NCI-H2227 (cell line): ENCODE results near the gene DDT.
"Not testable (repeated sequence)": the region's sequence is repeated elsewhere in the genome, so short reads cannot be mapped to it uniquely, and the experiment has no call there.

ENCODE experiments used
- DNase-seq: peaks from one replicate; lab custom pipeline; 2025; ENCODE audit not compliant: unreplicated experiment; lab: John Stamatoyannopoulos, UW

DDT gene

DNA sequence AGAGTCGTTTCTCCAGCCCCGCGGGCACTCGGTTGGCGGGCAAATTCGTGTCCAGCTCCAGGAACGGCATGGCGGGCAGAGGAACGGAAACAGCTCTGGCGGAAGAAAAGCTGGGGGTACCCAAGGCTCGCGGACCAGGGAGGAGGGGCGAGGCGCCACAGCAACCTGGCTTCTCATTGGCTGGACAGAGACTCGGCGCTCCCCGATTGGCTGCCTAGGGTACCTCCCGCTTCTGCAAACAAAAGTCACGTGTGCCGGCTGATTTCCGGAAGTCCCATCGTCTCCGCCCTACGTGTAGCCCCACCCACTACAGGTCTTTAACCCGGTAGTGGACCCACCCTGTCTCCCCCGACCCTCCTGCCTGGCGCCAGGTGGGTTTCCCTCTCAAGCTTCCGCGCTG lies at the start of gene DDT:
TSS of gene DDT (minus strand) at position 97 of the 400 bp plus-strand sequence. CDS start at position 70, 27 bp downstream.
- not testable (repeated sequence) for DNase-seq

DNA sequence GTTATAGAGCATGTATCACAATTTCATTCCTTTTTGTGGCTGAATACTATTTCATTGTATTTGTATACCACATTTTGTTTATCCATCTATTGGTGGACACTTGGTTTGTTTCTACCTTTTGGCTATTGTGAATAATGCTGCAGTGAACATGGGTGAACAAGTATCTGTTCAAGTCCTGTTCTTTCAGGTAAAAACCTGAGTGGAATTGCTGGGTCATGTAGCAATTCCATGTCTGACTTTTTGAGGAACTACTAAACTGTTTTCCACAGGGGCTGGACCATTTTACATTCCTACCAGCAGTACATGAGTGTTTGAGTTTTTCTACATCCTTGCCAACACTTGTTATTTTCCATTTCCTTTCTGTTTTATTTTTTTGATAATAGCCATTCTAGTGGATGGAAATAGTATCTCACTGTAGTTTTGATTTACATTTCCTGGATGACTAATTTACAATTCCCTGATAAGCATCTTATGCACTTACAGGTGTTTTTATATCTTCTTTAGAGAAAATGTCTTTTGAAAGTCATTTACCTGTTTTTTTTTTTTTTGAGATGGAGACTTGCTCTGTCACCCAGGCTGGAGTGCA lies 49.1 kb upstream of the DDT start:
- DNase-seq, result no peak

GRCh38 chr22:24021304-24021703 lies 47.1 kb upstream of the DDT start:
- DNase-seq, result no peak

DNA sequence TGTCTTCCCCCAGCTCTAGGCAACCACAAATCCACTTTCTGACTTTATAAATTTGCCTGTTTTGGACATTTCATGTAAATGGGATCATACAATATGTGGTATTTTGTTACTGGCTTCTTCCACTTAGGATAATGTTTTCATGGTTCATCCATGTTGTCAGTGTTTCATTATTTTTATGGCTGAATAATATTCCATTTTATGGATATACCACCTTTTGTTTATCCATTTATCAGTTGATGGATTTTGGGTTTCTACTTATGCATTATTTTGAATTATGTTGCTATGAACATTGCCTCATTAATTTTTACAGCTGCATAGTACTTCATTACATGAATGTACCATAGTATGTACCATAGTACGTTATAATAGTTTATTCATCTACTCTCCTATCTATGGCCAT lies 41.9 kb upstream of the DDT start:
- DNase-seq, result no peak

GRCh38 chr22:24011735-24012068 lies 37.5 kb upstream of the DDT start:
- no peak for DNase-seq

GRCh38 chr22:24010018-24010391 lies 35.8 kb upstream of the DDT start:
- no peak for DNase-seq

DNA sequence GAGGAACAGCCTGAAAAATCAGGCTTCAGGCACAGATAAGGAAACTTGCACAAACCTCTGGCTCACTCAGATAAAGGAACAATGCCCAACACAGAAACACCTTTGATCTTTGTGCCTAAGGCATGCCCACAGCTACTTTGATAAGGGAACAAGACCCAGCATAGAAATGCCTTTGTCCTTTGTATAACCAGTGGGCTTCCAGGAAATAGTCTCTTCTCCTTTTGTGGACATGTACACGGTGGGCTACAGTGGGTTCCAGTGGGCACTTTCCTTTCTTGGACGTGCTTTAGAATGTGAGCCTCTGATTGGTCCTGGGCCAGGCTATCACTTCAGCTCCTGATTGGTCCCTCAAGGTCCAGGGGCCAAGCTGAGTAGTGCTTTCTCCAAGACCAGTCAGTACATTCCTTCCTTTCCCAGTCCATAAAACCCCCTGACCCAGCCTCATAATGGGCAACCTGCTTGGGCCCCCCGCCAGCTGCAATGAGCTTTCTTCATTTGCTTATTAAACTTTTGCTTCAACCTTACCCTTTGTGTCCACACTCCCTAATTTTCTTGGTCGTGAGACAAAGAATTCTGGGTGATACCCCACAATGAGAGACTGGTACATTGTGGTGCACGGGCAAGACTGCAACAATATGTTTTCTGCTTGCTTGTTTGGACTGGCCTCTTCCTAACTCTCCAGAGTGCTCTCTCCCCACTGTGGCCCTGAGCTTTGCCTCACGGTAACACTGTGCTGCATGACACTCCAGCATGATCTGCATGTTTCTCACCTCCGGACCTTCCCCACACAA lies 35.2 kb upstream of the DDT start:
- DNase-seq, result no peak

DNA sequence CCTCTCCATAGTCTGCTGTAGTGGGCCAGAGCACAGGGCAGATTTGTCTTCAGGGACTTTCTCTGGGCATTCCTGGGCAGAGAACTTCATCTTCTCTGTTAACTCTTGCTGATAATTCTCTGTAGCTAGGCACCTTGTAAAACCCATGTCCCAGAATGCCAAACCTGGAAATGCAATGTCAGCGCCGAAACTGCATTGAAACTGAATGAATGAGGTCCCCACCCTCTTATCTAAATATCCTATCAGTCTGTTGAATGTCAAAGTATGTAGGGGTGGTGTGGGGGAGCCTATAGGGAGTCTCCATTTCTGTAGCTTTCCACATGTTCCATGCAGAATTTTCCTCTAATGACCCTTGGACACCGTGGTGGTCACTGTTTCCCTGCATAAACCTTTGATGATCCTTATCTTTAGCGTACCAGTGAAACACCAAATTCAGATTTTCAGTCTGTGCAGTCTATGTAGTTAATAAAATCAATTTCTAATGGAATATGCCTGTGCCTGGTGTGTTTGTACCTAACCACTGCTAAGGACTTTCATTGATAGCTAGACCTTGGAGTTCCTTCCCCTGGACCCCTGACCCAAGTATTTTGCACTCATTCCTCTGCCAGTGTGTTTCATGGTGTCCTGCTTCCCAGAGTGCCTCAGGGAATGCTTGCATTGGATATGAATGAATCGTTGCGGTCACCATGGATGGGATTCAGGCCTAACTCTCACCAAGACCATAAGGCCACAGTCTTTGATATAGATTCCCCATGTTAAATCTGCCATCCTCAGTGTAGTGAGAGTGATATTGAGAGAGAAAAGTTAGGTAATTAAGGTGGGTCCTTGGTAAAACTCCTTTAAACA lies 34.4 kb upstream of the DDT start:
- DNase-seq, result no peak

DNA sequence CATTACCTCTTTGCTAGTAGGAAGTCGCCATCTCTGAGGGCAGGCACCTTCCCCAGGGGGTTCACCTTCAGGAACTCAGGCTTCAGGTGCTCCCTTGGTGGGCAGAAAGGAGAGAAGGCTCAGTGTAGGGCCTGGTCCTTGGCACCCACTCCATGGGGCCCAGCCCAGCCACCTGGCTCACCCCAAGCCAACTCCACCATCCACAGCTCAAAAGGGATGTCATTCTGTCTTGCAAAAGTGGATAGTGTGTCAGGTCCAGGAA lies 33.7 kb upstream of the DDT start:
- no peak for DNase-seq

- DNase-seq, result no peak
These were observed 33.2 kb upstream of the DDT start for GRCh38 chr22:24007253-24008021.

- DNase-seq, result no peak
These were observed 32.6 kb upstream of the DDT start for GRCh38 chr22:24006914-24007214.

DNA sequence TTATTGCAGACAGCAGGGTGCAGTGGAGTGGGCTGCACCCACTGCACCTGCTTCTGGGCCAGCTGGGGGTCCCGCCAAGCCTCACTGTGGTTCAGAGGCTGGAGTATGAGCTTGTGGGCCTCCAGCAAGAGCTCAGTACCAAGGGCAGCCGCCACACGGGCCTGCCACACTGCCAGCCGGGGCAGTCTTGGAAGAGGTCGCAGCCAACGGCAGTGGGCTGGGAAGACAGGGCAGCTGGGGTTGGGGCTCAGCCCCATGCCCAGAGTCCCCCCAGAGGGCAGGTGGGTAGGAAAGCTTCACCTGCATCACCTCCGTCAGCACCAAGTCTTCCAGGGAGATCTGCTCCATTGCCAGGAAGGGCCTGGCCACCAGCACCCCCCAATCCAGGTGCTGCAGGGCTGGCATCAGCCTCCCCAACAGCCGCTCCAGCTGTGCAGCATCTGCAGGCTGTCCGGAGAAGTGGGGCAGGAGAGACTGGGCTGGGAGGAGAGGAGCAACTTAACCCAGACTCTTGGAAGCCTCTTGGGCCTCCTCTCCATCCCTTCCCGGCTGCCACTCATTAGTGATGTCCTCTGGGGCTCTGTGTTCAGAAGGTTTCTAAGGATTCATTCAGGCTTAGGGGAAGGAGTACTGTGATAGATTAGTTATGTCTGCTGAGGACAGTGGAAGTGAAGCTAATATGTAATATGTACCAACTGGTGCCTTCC lies 32.1 kb upstream of the DDT start:
- no peak for DNase-seq

GRCh38 chr22:24005201-24005600 lies 31.0 kb upstream of the DDT start, which contains the start of gene GSTT4:
Gene GSTT4, minus strand, starts transcription at chr22:24005453. Its CDS starts 97 bp downstream, at chr22:24005356.
- no peak for DNase-seq

GRCh38 chr22:24003887-24004286 lies 29.6 kb upstream of the DDT start:
- no peak for DNase-seq

- no peak for DNase-seq
These were observed 28.6 kb upstream of the DDT start for GRCh38 chr22:24002851-24003250.

DNA sequence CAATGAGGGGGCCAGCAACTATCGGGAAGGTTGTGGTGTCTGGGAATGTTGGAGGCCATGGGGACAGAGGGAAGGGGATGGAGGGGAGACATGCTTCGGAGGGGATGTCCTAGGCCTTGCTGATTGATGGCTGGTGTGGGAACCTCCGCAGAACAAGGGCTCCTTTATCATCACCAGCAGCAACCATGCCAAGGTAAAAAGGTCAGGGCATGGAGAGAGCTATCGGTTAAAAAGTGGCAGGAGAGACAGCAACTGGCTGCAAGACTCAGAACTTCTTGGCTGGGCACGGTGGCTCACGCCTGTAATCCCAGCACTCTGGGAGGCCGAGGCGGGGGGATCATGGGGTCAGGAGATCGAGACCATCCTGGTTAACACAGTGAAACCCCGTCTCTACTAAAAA lies 28.0 kb upstream of the DDT start:
- no peak for DNase-seq

DNA sequence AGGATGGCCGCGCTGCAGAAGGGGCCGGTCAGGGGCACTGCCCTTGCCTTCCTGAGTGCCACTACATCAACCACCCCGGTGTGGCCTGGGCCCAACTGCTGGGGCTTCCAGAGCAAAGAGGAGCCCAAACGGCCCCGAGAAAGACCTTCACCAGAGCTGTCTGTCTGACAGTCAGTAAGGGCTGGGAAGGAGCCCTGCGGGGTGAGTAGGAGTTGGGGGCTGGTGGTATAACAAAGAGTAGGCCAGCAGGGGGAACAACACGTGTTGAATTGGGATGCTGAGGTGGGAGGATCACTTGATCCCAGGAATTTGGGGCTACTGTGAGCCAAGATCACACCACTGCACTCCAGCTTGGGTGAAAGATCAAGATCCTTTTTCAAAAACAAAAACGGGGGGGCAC lies 27.1 kb upstream of the DDT start:
- DNase-seq, result no peak

DNA sequence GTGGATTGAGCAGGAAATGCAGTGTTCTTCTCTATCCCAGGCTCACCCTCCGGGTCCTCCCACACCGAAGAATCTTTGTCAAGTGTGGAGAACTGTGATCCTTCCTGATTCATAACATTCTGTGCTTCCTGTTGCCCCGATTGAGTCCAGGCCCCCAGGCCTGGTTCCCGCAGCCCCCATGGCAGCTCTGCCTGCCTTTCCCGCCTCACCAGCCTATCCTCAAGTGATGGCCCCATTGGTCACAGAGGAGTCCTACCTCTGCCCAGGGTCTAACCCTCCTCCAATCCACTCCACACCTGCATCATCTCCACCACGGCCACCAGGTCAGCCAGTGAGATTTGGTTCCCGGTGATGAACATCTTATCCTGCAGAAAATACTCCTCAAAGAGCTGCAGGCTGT lies 25.5 kb upstream of the DDT start:
- DNase-seq, result not testable (repeated sequence)

DNA sequence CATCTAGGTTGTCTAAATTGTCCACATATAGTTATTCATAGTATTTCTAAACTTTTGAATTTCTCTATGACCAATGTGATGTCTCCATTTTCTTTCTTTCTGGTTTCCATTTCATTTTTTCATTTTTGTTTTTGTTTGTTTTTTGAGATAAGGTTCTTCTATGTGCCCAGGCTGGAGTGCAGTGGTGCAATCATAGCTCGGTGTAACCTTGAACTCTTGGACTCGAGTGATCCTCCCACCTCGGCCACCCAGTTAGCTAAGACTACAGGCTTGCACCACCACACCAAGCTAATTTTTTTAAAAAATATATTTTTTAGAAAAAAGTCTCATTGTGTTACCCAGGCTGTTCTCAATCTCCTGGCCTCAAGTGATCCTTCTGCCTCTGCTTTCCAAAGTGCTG lies 22.9 kb upstream of the DDT start:
- DNase-seq, result no peak

DNA sequence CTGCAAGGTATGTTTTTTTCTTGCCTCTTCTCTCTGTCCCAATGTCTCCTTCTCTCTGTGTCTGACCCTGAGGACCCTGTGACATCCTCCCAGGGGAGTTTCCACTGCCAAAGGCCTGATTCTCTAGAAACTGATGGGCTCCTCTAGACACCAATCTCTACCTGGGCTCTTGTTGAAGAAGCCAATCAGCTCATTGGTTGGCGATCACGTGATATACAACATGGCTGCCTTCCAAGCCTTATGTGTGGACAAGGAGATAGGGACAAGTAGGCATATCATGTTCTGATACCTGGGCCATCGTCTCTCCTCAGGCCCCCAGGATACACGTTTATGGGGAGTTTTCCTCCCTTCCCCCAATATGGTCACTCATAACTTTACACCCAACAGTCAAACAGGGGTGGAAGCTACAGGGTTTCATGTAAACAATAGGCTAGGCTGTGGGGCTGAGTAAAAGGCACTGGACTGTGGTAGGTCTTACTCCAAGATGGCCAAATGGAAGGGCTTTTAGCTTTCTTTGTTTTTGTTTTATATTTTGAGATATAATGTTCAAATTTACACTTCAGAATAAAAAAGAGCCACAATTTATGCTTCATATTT lies 19.4 kb upstream of the DDT start:
- not testable (repeated sequence) for DNase-seq

DNA sequence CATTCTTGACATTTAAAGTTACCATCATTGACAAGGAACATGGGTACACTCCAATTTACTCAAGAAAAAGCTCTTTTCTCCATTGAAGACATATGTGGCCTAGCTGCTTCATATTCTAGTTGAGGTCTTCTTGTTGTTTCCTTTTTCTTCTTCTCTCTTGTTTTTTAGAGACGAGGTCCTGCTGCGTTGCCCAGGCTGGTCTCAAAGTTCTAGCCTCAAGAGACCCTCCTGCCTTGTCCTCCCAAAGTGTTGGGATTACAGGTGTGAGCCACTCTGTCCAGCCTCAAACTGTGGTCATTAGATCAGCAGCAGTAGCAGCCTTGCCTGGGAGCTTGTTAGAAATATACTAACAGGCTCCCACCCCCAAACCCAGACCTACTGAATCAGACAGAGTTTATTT lies 18.8 kb upstream of the DDT start:
- not testable (repeated sequence) for DNase-seq
